Activated CD8-positive, alpha-beta memory T cell treated with anti-CD3 and anti-CD28 coated beads, Interleukin-2, amount 50 U/mL, for 24 hours (primary cell): ENCODE data around the gene NFASC.

Experiments used
- DNase-seq: peaks from one replicate; pipeline ENCODE4 v3.0.0-alpha.2; 2020; ENCODE audit errors: extremely low read depth

The NFASC gene

GRCh38 chr1:204983136-204983535 is 112.5 kb downstream of the NFASC start:
- no peak for DNase-seq

DNA sequence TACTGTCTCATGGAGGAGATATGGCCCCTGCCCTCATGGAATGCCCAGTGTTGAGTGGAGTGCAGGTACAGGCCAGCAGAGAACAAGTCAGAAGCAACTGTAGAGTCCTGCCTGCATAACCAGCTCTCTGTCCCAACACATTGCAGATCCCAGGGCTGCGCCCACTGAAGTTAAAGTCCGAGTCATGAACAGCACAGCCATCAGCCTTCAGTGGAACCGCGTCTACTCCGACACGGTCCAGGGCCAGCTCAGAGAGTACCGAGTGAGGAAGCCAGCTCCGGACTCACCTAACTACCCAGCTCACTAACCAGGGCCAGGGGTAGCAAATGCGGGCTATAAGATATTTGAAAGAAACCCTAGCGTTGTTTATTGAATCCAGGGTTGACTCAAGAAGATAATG is 113.2 kb downstream of the NFASC start:
- DNase-seq: no peak

DNA sequence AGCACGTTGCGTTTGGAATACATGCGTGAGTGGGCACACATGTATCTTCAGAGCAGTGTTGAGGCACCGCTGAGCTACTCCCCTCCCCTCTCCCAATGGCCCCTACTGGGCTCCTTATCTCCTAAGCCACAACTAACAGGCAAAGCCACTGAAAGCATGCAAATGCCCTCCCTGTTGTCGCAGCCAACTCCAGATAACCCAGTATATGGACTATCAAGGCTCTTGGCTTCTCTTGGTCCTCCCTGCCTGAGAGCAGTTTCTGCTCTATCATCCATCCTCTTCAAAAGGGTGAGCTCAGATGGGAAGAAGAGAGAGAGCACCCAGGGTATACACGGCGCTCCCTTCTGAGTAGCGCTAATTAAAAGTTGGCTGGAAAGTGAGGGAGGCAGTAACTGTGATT is 113.8 kb downstream of the NFASC start:
- DNase-seq: no peak

- no peak for DNase-seq
Measured at GRCh38 chr1:204986181-204986580, 115.5 kb downstream of the NFASC start.

DNA sequence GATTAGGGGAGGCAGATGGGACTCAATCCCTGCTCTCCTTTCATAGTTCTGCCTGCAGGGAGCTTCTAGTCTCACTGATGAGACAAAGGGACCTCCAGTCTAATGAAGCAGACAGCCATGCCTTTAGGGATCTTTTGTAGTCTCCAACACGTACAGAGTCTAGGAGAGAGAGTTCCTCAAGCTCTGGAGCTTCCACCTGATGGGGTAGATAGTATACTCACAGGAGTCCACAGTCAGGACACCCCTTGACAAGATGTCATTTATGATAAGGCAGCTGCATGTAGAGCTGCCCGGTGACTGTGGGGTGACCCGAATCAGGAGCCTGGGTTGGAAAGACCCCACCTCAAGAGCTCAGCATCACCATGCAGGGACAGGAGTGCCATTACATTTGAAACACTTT is 117.0 kb downstream of the NFASC start:
- DNase-seq: no peak

- no peak for DNase-seq
Measured at GRCh38 chr1:204988196-204988595, 117.5 kb downstream of the NFASC start.

- peak; percentile 6 for DNase-seq
Measured at GRCh38 chr1:204989266-204990058, 118.8 kb downstream of the NFASC start.

DNA sequence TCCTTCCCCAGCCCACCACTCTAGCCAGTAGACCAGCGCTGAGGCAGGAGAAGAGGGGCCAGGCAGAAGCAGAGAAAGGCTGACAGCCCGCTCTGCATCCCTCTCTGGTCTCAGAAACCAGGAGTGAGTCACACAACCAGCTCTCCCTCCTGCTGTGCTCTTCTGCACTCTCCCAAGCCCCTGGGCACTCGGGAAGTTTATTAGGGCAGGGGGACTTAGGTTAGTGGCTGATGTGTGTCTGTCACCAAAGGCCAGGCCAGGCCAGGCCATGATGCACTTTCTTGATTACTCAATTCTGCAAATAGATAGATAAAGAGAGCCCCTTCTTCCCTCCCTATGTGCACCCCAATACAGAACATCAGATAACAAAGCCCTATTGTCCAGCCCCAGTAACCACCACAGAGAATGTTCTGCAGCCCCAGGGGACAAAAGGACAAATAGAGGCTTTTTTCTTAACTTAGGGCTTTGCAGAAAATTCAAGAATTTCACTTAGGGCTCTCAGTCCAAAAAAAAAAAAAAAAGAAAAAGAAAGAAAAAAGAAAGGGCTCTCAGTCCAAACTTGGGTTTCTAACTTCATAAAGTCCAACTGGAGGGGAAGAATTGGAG is 119.5 kb downstream of the NFASC start:
- DNase-seq: no peak

DNA sequence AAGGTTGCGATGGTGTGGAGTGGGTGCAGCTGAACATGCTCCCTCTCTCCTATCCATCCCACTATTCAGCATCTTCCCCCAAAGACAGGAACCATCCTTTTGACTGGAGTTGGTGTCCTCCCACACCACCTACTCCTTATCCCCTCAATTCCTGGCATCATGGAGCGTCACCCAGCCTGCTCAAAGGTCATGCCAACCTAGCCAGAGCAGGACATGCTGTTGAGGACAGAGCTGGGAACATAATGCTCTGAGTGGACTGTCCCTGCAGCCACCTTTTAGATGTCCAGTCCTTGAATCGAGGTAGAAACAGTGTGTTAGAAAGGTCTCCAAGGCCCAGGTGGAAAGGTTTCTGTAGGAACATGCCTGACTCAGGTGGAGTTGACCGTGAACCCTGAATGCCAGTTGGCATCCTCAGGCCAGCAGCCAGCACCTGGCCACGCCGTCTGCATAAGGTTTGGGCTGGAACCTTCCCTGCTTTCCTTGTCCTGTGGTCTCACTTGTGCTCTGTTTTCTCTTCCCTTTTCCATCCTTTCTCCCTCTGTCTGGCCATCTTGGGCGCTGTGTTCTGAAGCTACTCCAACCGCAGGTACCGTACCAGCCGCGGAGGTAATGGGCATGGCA is 120.2 kb downstream of the NFASC start:
- DNase-seq: no peak

DNA sequence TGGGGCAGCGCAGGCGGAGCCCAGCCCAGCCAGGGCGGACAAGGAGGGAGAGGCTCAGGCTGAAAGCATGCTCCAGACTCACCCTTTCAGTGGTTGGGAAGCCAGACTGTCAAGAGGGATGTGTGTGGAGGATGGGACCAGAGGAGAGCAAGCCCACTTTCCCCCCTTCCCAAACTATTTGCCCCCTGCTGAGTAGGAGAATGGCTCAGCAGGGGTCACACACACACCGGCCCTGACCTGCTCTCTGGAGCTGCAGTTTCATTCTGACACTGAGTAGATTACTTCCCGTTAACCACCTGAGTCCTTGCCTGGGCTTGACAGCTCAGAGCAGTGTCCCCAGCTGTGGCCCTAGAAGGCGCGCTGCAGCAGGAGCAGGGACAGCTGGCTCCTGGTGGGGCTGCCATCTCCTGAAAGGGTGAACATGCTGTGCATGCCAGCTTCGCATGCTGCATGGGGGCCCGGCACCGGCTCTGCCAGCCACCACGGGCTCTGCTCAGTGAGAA is 120.7 kb downstream of the NFASC start:
- no peak for DNase-seq

- DNase-seq: no peak
Measured at GRCh38 chr1:204992201-204992997, 121.7 kb downstream of the NFASC start.

- DNase-seq: no peak
Measured at GRCh38 chr1:204992998-204993314, 122.3 kb downstream of the NFASC start.

DNA sequence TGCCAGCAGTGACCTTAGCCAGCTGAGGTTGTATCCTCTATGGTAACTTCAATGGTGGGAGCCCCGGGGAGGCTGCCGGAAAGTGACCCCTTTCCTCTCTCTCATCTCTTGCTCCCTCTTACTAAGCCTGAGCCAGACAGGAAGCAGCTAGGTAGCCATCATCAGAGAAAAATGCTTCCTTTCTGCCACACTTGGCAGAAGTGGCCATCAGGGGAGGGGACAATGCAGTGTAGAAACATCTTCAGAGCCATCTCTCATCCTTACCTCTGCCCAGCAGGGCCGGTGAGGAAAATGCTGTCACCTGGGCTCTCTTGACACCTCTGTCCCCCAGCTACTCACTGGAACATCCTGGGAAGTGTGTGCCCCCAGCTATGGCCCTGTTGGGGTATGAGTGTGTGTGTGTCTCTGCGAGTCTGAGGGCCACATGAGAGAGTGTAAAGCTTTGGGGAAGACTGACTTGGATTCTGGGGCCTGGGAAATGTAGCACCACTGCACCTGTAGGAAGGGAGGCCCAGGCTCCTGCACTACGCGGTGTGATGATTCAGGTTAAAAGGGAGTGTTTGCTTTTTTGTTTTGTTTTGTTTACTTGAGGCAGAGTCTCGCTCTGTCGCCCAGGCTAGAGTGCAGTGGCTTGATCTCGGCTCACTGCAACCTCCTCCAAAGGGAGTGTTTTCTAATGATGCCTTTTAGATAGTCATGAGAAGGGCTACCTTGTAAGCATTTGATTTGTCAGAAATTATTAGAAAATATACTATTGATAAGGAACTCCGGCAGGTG is 123.6 kb downstream of the NFASC start:
- DNase-seq: no peak

DNA sequence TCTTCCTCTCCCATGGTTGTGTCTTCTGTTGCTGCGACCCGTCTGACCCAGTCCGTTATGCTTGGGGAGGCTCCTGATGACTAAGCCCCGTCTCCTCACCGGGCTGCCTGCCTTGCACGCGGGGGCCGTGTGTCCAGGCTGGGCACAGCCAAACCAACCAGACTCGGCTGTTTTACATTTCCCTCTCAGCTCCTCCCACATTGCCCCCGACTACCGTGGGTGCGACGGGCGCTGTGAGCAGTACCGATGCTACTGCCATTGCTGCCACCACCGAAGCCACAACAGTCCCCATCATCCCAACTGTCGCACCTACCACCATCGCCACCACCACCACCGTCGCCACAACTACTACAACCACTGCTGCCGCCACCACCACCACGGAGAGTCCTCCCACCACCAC is 126.3 kb downstream of the NFASC start:
- no peak for DNase-seq

GRCh38 chr1:204997591-204998355 is 127.1 kb downstream of the NFASC start:
- DNase-seq: no peak

GRCh38 chr1:205001162-205001561 is 130.5 kb downstream of the NFASC start:
- DNase-seq: no peak

DNA sequence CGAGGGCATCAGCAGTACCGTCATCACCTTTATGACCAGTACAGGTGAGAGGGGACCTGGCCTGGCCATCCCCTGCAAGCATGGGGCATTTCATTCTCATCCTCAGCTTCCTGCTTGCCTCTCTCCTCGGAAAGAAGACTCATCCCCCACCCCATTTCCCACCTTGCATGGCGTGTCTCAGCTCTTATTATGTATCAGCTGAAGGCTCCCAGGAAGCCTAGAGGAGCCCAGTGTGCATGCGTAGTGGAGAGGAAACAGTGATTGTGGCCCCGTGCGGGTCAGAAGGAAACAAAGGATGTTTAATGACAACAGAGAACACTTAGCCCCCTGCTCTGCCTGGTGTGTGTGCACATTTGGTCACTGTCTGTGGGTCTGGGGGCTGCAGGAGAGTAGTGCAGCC is 132.0 kb downstream of the NFASC start:
- no peak for DNase-seq

DNA sequence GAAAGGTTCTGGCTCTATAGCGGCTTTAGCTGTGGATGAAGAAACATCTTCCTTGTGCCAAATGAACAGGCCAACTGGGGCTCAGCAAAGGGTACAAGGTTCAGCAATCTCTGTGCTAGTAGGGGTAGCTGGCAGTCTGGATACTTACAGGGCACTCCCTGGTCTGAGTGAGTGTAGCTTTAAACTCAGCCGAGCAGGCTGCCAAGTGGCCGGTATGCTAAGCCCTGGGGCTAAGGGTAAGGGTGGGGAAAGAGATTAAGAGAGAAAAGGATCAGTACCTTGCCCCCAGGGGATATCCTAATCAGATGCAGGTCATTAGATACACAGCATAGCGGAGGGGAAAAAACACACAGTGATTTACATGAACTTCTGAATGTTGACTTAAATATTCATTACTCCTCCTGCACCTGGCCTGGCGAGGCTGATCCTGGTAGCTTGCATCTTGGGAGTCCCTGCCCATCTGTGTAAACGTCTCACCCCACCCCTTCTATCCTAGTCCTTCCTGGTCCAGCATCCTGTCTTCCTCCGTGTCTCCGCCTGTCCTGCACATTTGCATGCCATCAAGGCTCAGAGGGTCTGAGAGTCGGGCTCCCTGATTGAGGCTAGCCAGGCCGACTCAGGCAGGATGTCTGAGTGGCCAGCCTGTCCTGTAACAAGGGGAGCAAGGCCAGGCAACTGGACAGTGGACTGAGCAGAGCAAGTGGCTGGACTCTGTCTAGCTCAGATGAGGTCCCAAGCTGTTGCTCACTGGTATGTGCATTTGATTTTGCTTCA is 132.9 kb downstream of the NFASC start:
- DNase-seq: no peak

DNA sequence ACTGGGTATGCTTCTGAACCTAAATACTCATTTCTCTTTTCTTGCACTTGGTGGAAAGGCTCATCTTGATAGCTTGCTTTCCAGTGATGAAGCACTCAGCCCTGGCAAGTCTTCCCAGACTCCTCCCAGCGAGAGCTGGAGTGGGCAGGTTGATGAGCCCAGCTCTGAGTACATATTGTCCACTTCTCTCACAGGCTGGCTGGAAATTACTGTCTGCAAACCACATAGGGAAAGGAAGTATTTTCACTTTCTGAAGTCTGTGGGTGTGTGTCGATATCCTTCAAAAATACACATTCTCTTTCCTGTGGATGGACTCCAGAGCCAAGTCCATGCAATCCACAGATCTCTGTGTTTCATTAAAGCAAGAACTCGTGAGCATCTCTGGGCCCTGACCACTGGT is 133.7 kb downstream of the NFASC start:
- DNase-seq: no peak

DNA sequence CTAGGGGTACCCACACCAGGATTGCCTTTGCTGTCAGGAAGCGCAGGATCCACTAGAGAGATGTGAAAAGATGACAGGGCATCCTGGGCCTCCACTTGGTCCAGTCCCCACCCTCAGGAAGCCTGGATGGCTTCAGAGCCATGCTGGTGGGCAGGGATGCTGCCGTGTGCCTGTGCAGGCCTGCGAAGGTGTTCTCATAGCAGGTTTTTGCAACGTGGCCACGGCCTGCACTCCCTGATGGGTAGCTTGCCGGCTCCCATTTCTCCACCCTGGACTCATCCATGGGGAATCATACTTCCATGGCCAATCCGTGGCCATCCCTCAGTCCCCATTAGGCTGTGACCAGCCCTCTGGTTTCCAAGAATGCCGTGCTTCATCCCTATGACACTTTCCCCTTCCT is 138.2 kb downstream of the NFASC start:
- DNase-seq: no peak
